H9 (cell line): ENCODE results near the gene CCDC33. TPM values are rescaled to one million over a fixed set of nuclear protein-coding genes. Genes with fewer than 3 reads are reported as not detected.

ENCODE experiments used
- DNase-seq: peaks from one replicate; pipeline ENCODE4 v3.0.0-alpha.2; 2017
- H2AFZ ChIP-seq: one replicate; pipeline ENCODE4 v1.6.1; 2013; ENCODE audit warnings: mild to moderate bottlenecking, low read length, control low read depth, moderate library complexity
- H2AK5ac ChIP-seq: 2 replicates; pipeline ENCODE4 v1.6.1; 2013; ENCODE audit warnings: low read length, control low read depth, mixed read lengths; ENCODE audit not compliant: insufficient read length
- H2BK120ac ChIP-seq: one replicate; pipeline ENCODE4 v1.6.1; 2013; ENCODE audit warnings: low read depth, mild to moderate bottlenecking, low read length, control low read depth, inconsistent platforms; ENCODE audit not compliant: poor library complexity, severe bottlenecking
- H2BK12ac ChIP-seq: 2 replicates; pipeline ENCODE4 v1.6.1; 2013; ENCODE audit warnings: low read length, control low read depth, mixed read lengths, low read depth; ENCODE audit not compliant: insufficient read length
- H2BK15ac ChIP-seq: 2 replicates; pipeline ENCODE4 v1.6.1; 2013; ENCODE audit warnings: low read depth, low read length, control low read depth
- H2BK20ac ChIP-seq: one replicate; pipeline ENCODE4 v1.6.1; 2013; ENCODE audit warnings: low read depth, mild to moderate bottlenecking, low read length, control low read depth, inconsistent platforms; ENCODE audit not compliant: poor library complexity, severe bottlenecking
- H2BK5ac ChIP-seq: 2 replicates; pipeline ENCODE4 v1.6.1; 2013; ENCODE audit warnings: low read length, control low read depth, mixed read lengths; ENCODE audit not compliant: insufficient read length
- H3K14ac ChIP-seq: 2 replicates; pipeline ENCODE4 v1.6.1; 2013; ENCODE audit warnings: low read length, control low read depth; ENCODE audit not compliant: insufficient read depth
- H3K18ac ChIP-seq: 2 replicates; pipeline ENCODE4 v1.6.1; 2013; ENCODE audit warnings: low read depth, mild to moderate bottlenecking, mixed read lengths, low read length, control low read depth; ENCODE audit not compliant: insufficient read length
- H3K23ac ChIP-seq: 2 replicates; pipeline ENCODE4 v1.6.1; 2013; ENCODE audit warnings: low read length, control low read depth, mixed read lengths, low read depth; ENCODE audit not compliant: insufficient read length
- H3K23me2 ChIP-seq: 2 replicates; pipeline ENCODE4 v1.6.1; 2013; ENCODE audit warnings: low read depth, mild to moderate bottlenecking, mixed read lengths, low read length, control low read depth; ENCODE audit not compliant: insufficient read length, poor library complexity, severe bottlenecking
- H3K27ac ChIP-seq: 2 replicates; pipeline ENCODE4 v1.5.1; 2013; ENCODE audit warnings: low read length, control low read depth, mixed read lengths, low read depth; ENCODE audit not compliant: insufficient read length
- H3K27me3 ChIP-seq: 2 replicates; pipeline ENCODE4 v1.6.1; 2013; ENCODE audit warnings: low read length, control low read depth, inconsistent platforms; ENCODE audit not compliant: insufficient read depth
- H3K4ac ChIP-seq: 2 replicates; pipeline ENCODE4 v1.6.1; 2013; ENCODE audit warnings: low read depth, mild to moderate bottlenecking, control low read depth, inconsistent platforms, low read length, moderate library complexity
- H3K4me1 ChIP-seq: 2 replicates; pipeline ENCODE4 v1.6.1; 2013; ENCODE audit warnings: low read length, control low read depth, inconsistent platforms; ENCODE audit not compliant: insufficient read depth
- H3K4me2 ChIP-seq: 2 replicates; pipeline ENCODE4 v1.6.1; 2013; ENCODE audit warnings: low read length, control low read depth, mixed read lengths; ENCODE audit not compliant: insufficient read length, insufficient read depth
- H3K56ac ChIP-seq: 2 replicates; pipeline ENCODE4 v1.6.1; 2013; ENCODE audit warnings: low read depth, mild to moderate bottlenecking, mixed read lengths, low read length, control low read depth; ENCODE audit not compliant: insufficient read length
- H3K79me1 ChIP-seq: 2 replicates; pipeline ENCODE4 v1.6.1; 2013; ENCODE audit warnings: low read depth, mild to moderate bottlenecking, moderate library complexity, low read length, control low read depth, inconsistent platforms; ENCODE audit not compliant: insufficient read depth, poor library complexity, severe bottlenecking
- H3K79me2 ChIP-seq: 2 replicates; pipeline ENCODE4 v1.6.1; 2013; ENCODE audit warnings: low read length, control low read depth, inconsistent platforms; ENCODE audit not compliant: insufficient read depth
- H3K9ac ChIP-seq: 2 replicates; pipeline ENCODE4 v1.6.1; 2013; ENCODE audit warnings: low read length, control low read depth, mixed read lengths; ENCODE audit not compliant: insufficient read length; ENCODE audit errors: extremely low read depth
- H3K9me3 ChIP-seq: one replicate; pipeline ENCODE4 v1.6.1; 2013; ENCODE audit warnings: low read depth, low read length, inconsistent platforms; ENCODE audit not compliant: control insufficient read depth
- H3T11ph ChIP-seq: one replicate; pipeline ENCODE4 v1.6.1; 2013; ENCODE audit warnings: mild to moderate bottlenecking, low read length, control low read depth, inconsistent platforms
- H4K20me1 ChIP-seq: one replicate; pipeline ENCODE4 v1.6.1; 2013; ENCODE audit not compliant: control insufficient read depth, insufficient read length, insufficient read depth
- H4K5ac ChIP-seq: 2 replicates; pipeline ENCODE4 v1.6.1; 2013; ENCODE audit warnings: low read depth, mild to moderate bottlenecking, mixed read lengths, low read length, control low read depth; ENCODE audit not compliant: insufficient read length
- H4K8ac ChIP-seq: replicated peaks from 2 replicates; pipeline ENCODE4 v1.6.1; 2013; ENCODE audit warnings: low read length, control low read depth, mixed read lengths, low read depth; ENCODE audit not compliant: insufficient read length
- H4K91ac ChIP-seq: 2 replicates; pipeline ENCODE4 v1.6.1; 2013; ENCODE audit warnings: low read depth, mild to moderate bottlenecking, moderate library complexity, mixed read lengths, low read length, control low read depth; ENCODE audit not compliant: insufficient read length
- H3K27ac Mint-ChIP-seq, 3 experiments: 2 replicates in 2 of 3; 3 replicates in 1 of 3; pipeline ENCODE4 v1.8.0; 2020 to 2021; ENCODE audit warnings: mixed read lengths in 3 of 3, mild to moderate bottlenecking in 1 of 3, moderate library complexity in 1 of 3
- H3K27me3 Mint-ChIP-seq: 2 replicates; pipeline ENCODE4 v1.8.0; 2021; ENCODE audit warnings: low read depth, mild to moderate bottlenecking, moderate library complexity, mixed read lengths
- H3K36me3 Mint-ChIP-seq, 3 experiments: 2 replicates in 2 of 3; 3 replicates in 1 of 3; pipeline ENCODE4 v1.8.0; 2020 to 2021; ENCODE audit warnings: low read depth in 3 of 3, mixed read lengths in 3 of 3; ENCODE audit not compliant: insufficient read depth in 1 of 3
- H3K4me1 Mint-ChIP-seq, 2 experiments: 2 replicates each; pipeline ENCODE4 v1.8.0; 2020; ENCODE audit warnings: mixed read lengths in 2 of 2
- H3K4me3 Mint-ChIP-seq, 2 experiments: 2 replicates in 1 of 2; 3 replicates in 1 of 2; pipeline ENCODE4 v1.8.0; 2020 to 2021; ENCODE audit warnings: mild to moderate bottlenecking in 2 of 2, mixed read lengths in 2 of 2, moderate library complexity in 1 of 2
- H3K9me3 Mint-ChIP-seq, 2 experiments: 2 replicates in 1 of 2; 3 replicates in 1 of 2; pipeline ENCODE4 v1.8.0; 2020; ENCODE audit warnings: mild to moderate bottlenecking in 2 of 2, mixed read lengths in 2 of 2, moderate library complexity in 1 of 2
- WGBS: extraction: QIAGEN DNeasy Blood & Tissue Kit; methylation state at CpG from one replicate; pipeline ENCODE4 v1.1.7; 2013; ENCODE audit warnings: missing lambda C conversion rate, low lambda C conversion rate, mixed read lengths; ENCODE audit not compliant: insufficient read length; ENCODE audit errors: extremely low coverage; 5-methylcytosine and 5-hydroxymethylcytosine counted together
- total RNA-seq: library from RNA; stranded (reverse); gene quantifications from 2 replicates; pipeline ENCODE4 v1.2.1, GENCODE V29; 2021
- TF ChIP-seq, protein P1 (sequence below): fragments of 200-600 bp; sonication (generic); conservative IDR thresholded peaks from 3 replicates; pipeline ENCODE4 v1.8.0; 2021; ENCODE audit warnings: antibody characterized with exemption, mild to moderate bottlenecking

CCDC33 gene
- total RNA-seq, 1 experiment from 2014 or later: 4.6 TPM

DNA sequence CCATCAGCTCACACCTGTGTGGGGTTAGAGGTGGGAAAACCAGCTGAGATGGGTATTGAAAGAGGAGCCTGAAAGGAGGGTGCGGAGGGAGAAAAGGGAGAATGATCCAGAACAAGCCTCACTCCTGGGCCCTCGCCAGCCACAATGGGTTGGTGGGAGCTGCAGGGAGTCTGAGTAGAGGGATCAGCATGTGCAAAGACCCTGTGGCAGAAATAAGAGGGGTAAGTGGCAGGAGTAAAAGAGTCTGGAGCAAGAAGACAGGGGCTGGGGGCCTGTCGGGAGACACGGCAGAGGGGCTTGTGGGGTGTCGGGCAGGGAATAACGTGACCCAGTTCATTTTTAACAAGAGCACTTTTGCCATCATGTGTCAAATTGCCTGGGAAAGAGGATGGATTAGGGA, 34.0 kb downstream of the CCDC33 start:
- Histone ChIP-seq H2AFZ (no peak overlapping the region), H2AK5ac (no peak overlapping the region), H3K18ac (no peak overlapping the region), H3K23me2 (no peaks in the 10 kb centered on the region), H2BK120ac (no peak overlapping the region), H4K91ac (no peak overlapping the region), H2BK5ac (no peak overlapping the region), H4K5ac (no peak overlapping the region), H3K4me1 (no peaks in the 10 kb centered on the region), H3K27me3 (no peaks in the 10 kb centered on the region), H3K79me2 (no peaks in the 10 kb centered on the region), H3K4me2 (no peak overlapping the region), H2BK15ac (no peak overlapping the region), H3K23ac (no peak overlapping the region), H3K4ac (no peak overlapping the region), H3T11ph (no peak overlapping the region), H4K20me1 (no peaks in the 10 kb centered on the region), H2BK12ac (no peak overlapping the region), H3K14ac (no peak overlapping the region), H4K8ac (no peak overlapping the region), H3K79me1 (no peaks in the 10 kb centered on the region), H3K9me3 (no peaks in the 10 kb centered on the region), H3K27ac (no peak overlapping the region), H2BK20ac (no peak overlapping the region), H3K56ac (no peak overlapping the region), H3K9ac (no peak overlapping the region)
- WGBS: no CpG with 5 or more reads among the region's 6 CpGs
- Mint-ChIP-seq H3K36me3 (no peaks in the 10 kb centered on the region; a peak in 1 of 7 replicates), H3K27ac (no peak overlapping the region; a peak in 1 of 7 replicates), H3K27me3 (peaks cover 46% of the 10 kb centered on the region), H3K4me3 (no peak overlapping the region), H3K9me3 (no peaks in the 10 kb centered on the region; a peak in 2 of 5 replicates), H3K4me1 (peaks cover 5 to 9% of the 10 kb centered on the region in 2 experiments)
- TF ChIP-seq, protein P1, sequence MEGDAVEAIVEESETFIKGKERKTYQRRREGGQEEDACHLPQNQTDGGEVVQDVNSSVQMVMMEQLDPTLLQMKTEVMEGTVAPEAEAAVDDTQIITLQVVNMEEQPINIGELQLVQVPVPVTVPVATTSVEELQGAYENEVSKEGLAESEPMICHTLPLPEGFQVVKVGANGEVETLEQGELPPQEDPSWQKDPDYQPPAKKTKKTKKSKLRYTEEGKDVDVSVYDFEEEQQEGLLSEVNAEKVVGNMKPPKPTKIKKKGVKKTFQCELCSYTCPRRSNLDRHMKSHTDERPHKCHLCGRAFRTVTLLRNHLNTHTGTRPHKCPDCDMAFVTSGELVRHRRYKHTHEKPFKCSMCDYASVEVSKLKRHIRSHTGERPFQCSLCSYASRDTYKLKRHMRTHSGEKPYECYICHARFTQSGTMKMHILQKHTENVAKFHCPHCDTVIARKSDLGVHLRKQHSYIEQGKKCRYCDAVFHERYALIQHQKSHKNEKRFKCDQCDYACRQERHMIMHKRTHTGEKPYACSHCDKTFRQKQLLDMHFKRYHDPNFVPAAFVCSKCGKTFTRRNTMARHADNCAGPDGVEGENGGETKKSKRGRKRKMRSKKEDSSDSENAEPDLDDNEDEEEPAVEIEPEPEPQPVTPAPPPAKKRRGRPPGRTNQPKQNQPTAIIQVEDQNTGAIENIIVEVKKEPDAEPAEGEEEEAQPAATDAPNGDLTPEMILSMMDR: no peak
- no peak for DNase-seq
